B cell (primary cell): Measurements from ENCODE around the gene KISS1R. TPM values are rescaled to one million over a fixed set of nuclear protein-coding genes. Genes with fewer than 3 reads are reported as not detected.

Experiments
- ATAC-seq: fragments of 200-7000 bp; cut with Tn5 transposase; one replicate; pipeline ENCODE4 v1.10.0; 2021; ENCODE audit warnings: low read depth, mild to moderate bottlenecking, moderate number of reproducible peaks, moderate library complexity
- CTCF ChIA-PET: fragments of 350-600 bp; sonication (Branson Sonifier 250); formaldehyde crosslinking; loops from one replicate; lab custom pipeline; 2021; ENCODE audit warnings: antibody characterized with exemption, inconsistent platforms; lab: Charles Lee
- POLR2A ChIA-PET: fragments of 350-600 bp; sonication (Branson Sonifier 250); formaldehyde crosslinking; loops from one replicate; lab custom pipeline; 2021; ENCODE audit warnings: antibody characterized with exemption; lab: Charles Lee
- DNase-seq: peaks from one replicate; pipeline ENCODE4 v3.0.0; 2013
- H2AFZ ChIP-seq: 2 replicates; pipeline ENCODE4 v1.6.1; 2012; ENCODE audit warnings: mild to moderate bottlenecking, low read depth, low read length; ENCODE audit not compliant: insufficient read depth, poor library complexity, severe bottlenecking
- H3K27ac ChIP-seq, 2 donors: 1 replicate in 1 of 2; 2 replicates in 1 of 2; pipeline ENCODE4 v1.5.1; 2012 to 2013; ENCODE audit warnings: low read length in 2 of 2, mild to moderate bottlenecking in 2 of 2, moderate library complexity in 1 of 2
- H3K27me3 ChIP-seq, 4 experiments: fragments of 200-600 bp in 1 of 4; sonication (generic) in 1 of 4; replicated peaks in 1 of 4; 1 replicate in 2 of 4; 2 replicates in 2 of 4; pipeline versions ENCODE4 v1.6.1 to v1.7.0; 2013 to 2016; ENCODE audit warnings: low read length in 3 of 4, mild to moderate bottlenecking in 2 of 4, mixed read lengths in 1 of 4, moderate library complexity in 1 of 4; ENCODE audit not compliant: insufficient read depth in 4 of 4, control insufficient read depth in 3 of 4; ENCODE audit errors: control extremely low read depth in 1 of 4
- H3K36me3 ChIP-seq, 2 experiments: replicated peaks in 1 of 2; 1 replicate in 1 of 2; 2 replicates in 1 of 2; pipeline versions ENCODE4 v1.6.1 to v1.7.1; 2013; ENCODE audit warnings: low read length in 1 of 2; ENCODE audit not compliant: insufficient read depth in 2 of 2, control insufficient read depth in 1 of 2; ENCODE audit errors: control extremely low read depth in 1 of 2, extremely low read depth in 1 of 2
- H3K4me1 ChIP-seq, 2 donors: fragments of 200-600 bp in 1 of 2; sonication (generic) in 1 of 2; 1 replicate in 1 of 2; 2 replicates in 1 of 2; pipeline versions ENCODE4 v1.5.1 to v1.6.1; 2013 to 2017; ENCODE audit warnings: low read length in 2 of 2; ENCODE audit not compliant: control insufficient read depth in 2 of 2, insufficient read depth in 2 of 2
- H3K4me2 ChIP-seq: replicated peaks from 2 replicates; pipeline ENCODE3; 2012; ENCODE audit warnings: mild to moderate bottlenecking, low read depth, low read length; ENCODE audit not compliant: poor library complexity, severe bottlenecking
- H3K4me3 ChIP-seq, 5 experiments: fragments of 200-600 bp in 1 of 5; sonication (generic) in 1 of 5; 1 replicate in 3 of 5; 2 replicates in 2 of 5; pipeline versions ENCODE4 v1.5.1 to v1.7.0; 2011 to 2016; ENCODE audit warnings: low read length in 4 of 5, mild to moderate bottlenecking in 4 of 5, low read depth in 2 of 5, control low read depth in 1 of 5, moderate library complexity in 1 of 5; ENCODE audit not compliant: insufficient read depth in 1 of 5; ENCODE audit errors: control extremely low read depth in 1 of 5, extremely low read depth in 1 of 5
- H3K79me2 ChIP-seq: fragments of 200-600 bp; sonication (generic); one replicate; pipeline ENCODE4 v1.6.0; 2016; ENCODE audit warnings: low read length; ENCODE audit not compliant: control insufficient read depth, insufficient read depth
- H3K9ac ChIP-seq: fragments of 200-600 bp; sonication (generic); 2 replicates; pipeline ENCODE4 v1.6.1; 2017; ENCODE audit warnings: mild to moderate bottlenecking, low read length, moderate library complexity
- H3K9me3 ChIP-seq, 3 donors: one replicate each; pipeline versions ENCODE4 v1.6.1 to v1.7.1; 2013; ENCODE audit warnings: low read length in 2 of 3; ENCODE audit not compliant: control insufficient read depth in 2 of 3, insufficient read depth in 1 of 3; ENCODE audit errors: control extremely low read depth in 1 of 3
- H4K20me1 ChIP-seq: 2 replicates; pipeline ENCODE4 v1.6.0; 2012; ENCODE audit warnings: mild to moderate bottlenecking, low read length; ENCODE audit not compliant: insufficient read depth, control insufficient read depth, poor library complexity, severe bottlenecking
- H3K27ac Mint-ChIP-seq: one replicate; pipeline ENCODE4 v1.8.0; 2021; ENCODE audit warnings: mixed read lengths
- H3K27me3 Mint-ChIP-seq: one replicate; pipeline ENCODE4 v1.8.0; 2021; ENCODE audit warnings: mixed read lengths
- H3K4me1 Mint-ChIP-seq: one replicate; pipeline ENCODE4 v1.8.0; 2021; ENCODE audit warnings: mixed read lengths
- H3K4me3 Mint-ChIP-seq: one replicate; pipeline ENCODE4 v1.8.0; 2021; ENCODE audit warnings: mixed read lengths
- H3K9me3 Mint-ChIP-seq: one replicate; pipeline ENCODE4 v1.8.0; 2022; ENCODE audit warnings: mixed read lengths; ENCODE audit not compliant: insufficient read depth
- EZH2 ChIP-seq: IDR thresholded peaks from 2 replicates; pipeline ENCODE4 v1.6.1; 2012; ENCODE audit warnings: borderline replicate concordance, low read depth, mild to moderate bottlenecking, moderate library complexity, low read length; ENCODE audit not compliant: insufficient read depth, poor library complexity, severe bottlenecking
- WGBS: methylation state at CpG from one replicate; pipeline ENCODE4 v1.1.5; 2013; ENCODE audit warnings: missing lambda C conversion rate; ENCODE audit not compliant: insufficient coverage; 5-methylcytosine and 5-hydroxymethylcytosine counted together
- intact Hi-C: fragments of 100-400 bp; cut with micrococcal nuclease; formaldehyde crosslinking; loops from one replicate; pipeline ENCODE4 v1.10.0; 2022
- polyA plus RNA-seq: library from polyadenylated mRNA; depleted of rRNA; stranded (reverse); fragments of >200 nt; gene quantifications from 2 replicates; pipeline ENCODE4 v1.2.3, GENCODE V29; 2012
- total RNA-seq, 2 donors: library from RNA; stranded (reverse); fragments of 120-200 nt in 1 of 2; gene quantifications; 1 replicate in 1 of 2; 2 replicates in 1 of 2; pipeline versions ENCODE4 v1.2.3 to v1.2.4, GENCODE V29; 2013 to 2022
- TF ChIP-seq, protein P1 (sequence below): fragments of 200-600 bp; IDR thresholded peaks from one replicate; pipeline ENCODE4 v1.8.0; 2022; ENCODE audit warnings: antibody characterized with exemption, mild to moderate bottlenecking

The KISS1R gene
- total and polyA plus RNA-seq, 2 donors (not counting 1 experiment from before 2014, with no cell fraction given) = 0.79 to 1.3 TPM

DNA sequence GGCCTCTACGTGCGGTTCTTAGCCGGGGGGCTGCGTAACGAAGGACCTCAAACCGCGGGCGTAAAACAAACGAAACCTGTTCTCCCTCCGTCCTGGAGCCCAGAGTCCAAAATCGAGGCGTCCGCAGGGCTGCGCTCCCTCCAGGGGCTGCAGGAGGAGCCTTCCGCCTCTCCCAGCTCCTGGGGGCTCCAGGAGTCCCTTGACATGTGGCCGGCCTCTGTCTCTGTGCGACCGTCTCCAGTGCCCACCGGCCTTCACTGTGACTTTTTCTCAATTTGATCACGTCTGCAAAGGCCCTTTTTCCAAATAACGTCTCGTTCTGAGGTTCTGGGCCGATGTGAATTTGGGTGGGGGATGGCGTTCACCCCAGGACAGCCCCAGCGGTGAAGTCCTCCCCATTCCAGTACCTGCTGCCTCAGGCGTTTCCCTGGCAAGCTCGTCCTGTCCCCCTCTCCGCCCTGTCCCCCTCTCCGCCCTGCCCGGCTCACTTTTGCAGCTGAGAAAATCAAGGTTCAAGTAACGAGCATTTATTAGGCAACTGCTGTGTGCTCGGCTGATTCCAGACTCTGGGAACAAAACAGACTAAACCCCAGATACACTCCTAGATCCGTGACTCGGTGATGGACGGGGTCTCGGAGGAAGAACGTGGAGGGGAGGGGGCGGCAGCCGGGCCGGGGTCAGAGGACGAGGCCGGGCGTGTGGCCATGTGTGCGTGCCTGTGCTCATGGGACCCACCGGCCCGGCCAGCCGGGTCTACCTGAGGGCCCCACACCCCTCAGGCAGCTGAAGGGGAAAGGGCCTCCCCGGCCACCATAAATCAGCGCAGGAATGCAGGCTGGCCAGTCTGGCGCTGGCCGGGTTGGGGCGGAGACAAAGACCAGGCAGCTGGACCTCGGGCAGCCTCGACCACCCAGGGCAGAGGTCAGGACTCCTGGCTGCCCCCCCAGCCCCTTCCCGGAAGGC is 39.0 kb downstream of the KISS1R start:
- H3K79me2 ChIP-seq = peaks cover 65% of the 10 kb centered on the region

More for the DNA sequence above, 39.0 kb downstream of the KISS1R start:
- TF ChIP-seq, protein P1, sequence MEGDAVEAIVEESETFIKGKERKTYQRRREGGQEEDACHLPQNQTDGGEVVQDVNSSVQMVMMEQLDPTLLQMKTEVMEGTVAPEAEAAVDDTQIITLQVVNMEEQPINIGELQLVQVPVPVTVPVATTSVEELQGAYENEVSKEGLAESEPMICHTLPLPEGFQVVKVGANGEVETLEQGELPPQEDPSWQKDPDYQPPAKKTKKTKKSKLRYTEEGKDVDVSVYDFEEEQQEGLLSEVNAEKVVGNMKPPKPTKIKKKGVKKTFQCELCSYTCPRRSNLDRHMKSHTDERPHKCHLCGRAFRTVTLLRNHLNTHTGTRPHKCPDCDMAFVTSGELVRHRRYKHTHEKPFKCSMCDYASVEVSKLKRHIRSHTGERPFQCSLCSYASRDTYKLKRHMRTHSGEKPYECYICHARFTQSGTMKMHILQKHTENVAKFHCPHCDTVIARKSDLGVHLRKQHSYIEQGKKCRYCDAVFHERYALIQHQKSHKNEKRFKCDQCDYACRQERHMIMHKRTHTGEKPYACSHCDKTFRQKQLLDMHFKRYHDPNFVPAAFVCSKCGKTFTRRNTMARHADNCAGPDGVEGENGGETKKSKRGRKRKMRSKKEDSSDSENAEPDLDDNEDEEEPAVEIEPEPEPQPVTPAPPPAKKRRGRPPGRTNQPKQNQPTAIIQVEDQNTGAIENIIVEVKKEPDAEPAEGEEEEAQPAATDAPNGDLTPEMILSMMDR = no peak
- TF ChIP-seq EZH2 = no peak
- ChIA-PET CTCF (no interaction called here), POLR2A (interaction anchor here (0.5 to 1.3 kb wide), 2 partner anchors 27 to 29 kb away, joined by 3 to 11 read pairs; no protein-coding TSS in a partner anchor)
- no peak overlapping the region for H3K27ac Mint-ChIP-seq
- H3K9me3 Mint-ChIP-seq = no peaks in the 10 kb centered on the region
- no peak overlapping the region for H3K4me3 Mint-ChIP-seq
- WGBS = 97% methylated on average over 44 of the region's 55 CpGs
- H3K4me1 ChIP-seq = peaks cover 21 to 44% of the 10 kb centered on the region in 2 donors
- no peak overlapping the region for H3K9ac ChIP-seq
- ATAC-seq (no peak), DNase-seq (no peak)
- intact Hi-C loops = no loop called here
- H4K20me1 ChIP-seq = peaks cover 62% of the 10 kb centered on the region
- no peaks in the 10 kb centered on the region for H3K27me3 ChIP-seq
- H3K27ac ChIP-seq = no peak overlapping the region
- H3K36me3 ChIP-seq = peaks cover 0 to 18% of the 10 kb centered on the region in 2 experiments
- no peaks in the 10 kb centered on the region for H3K9me3 ChIP-seq
- H3K4me3 ChIP-seq = no peak overlapping the region
- no peak overlapping the region for H2AFZ ChIP-seq
- no peaks in the 10 kb centered on the region for H3K27me3 Mint-ChIP-seq
- peaks cover 25% of the 10 kb centered on the region for H3K4me1 Mint-ChIP-seq
- no peak overlapping the region for H3K4me2 ChIP-seq
